ENCODE data around the gene CHCHD3. TPM values are rescaled to one million over a fixed set of nuclear protein-coding genes. Genes with fewer than 3 reads are reported as not detected.

Gene CHCHD3
- total RNA-seq, 1 donor from 2014 or later, result 142 TPM

DNA sequence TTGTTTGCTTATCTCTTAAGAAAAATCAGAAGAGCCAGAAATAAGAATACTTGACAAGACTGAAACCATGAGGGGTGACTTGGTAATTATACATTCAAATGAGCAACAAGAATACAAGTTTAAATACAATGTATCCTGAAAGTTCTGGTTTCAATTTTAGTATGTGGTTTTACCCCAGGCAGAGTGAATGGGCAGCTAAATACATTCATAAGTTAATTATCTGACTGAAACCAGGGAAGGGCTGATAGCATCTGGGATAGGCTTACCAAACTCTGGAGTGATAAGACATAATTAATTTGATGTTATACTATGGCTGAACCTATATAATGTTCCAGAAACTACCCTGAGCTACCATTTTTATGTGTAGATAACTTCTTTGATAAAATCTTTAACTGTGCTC lies 253.4 kb downstream of the CHCHD3 start:
- DNase-seq (ENCODE audit: low spot score), result no peak
- no peaks in the 10 kb centered on the region for H3K4me1 Mint-ChIP-seq
- peaks cover 8% of the 10 kb centered on the region for H3K36me3 Mint-ChIP-seq
- Histone ChIP-seq H3K27me3 (no peaks in the 10 kb centered on the region), H3K4me1 (no peaks in the 10 kb centered on the region), H3K9me3 (ENCODE audit: low read depth) (no peaks in the 10 kb centered on the region), H2AFZ (replicated peaks) (no peak overlapping the region), H3F3A (ENCODE audit: low read depth) (no peaks in the 10 kb centered on the region), H3K27ac (no peak overlapping the region), H3K4me2 (no peak overlapping the region), H3K79me2 (ENCODE audit: low read depth) (no peaks in the 10 kb centered on the region), H4K20me1 (ENCODE audit: low read depth) (no peaks in the 10 kb centered on the region), H3K4me3 (no peak overlapping the region), H3K36me3 (no peaks in the 10 kb centered on the region), H3K9ac (no peak overlapping the region)
- H3K4me3 Mint-ChIP-seq, result no peak overlapping the region
- TF ChIP-seq CTCF (IDR thresholded peaks at IDR 0.05) (no peak), EZH2phosphoT487 (IDR thresholded peaks at IDR 0.05) (no peak), EZH2 (IDR thresholded peaks at IDR 0.05) (no peak)
- H3K27ac Mint-ChIP-seq, result no peak overlapping the region
- no peaks in the 10 kb centered on the region for H3K9me3 Mint-ChIP-seq
- H3K27me3 Mint-ChIP-seq (ENCODE audit: insufficient read depth, low read depth), result no peaks in the 10 kb centered on the region

GRCh38 chr7:132825932-132826835 lies 255.7 kb downstream of the CHCHD3 start:
- Histone ChIP-seq H3K4me3 (no peak overlapping the region), H3K27me3 (no peaks in the 10 kb centered on the region), H2AFZ (replicated peaks) (no peak overlapping the region), H3F3A (ENCODE audit: low read depth) (no peaks in the 10 kb centered on the region), H3K4me2 (no peak overlapping the region), H3K79me2 (ENCODE audit: low read depth) (no peaks in the 10 kb centered on the region), H3K36me3 (no peaks in the 10 kb centered on the region), H3K27ac (no peak overlapping the region), H3K4me1 (no peaks in the 10 kb centered on the region), H4K20me1 (ENCODE audit: low read depth) (no peaks in the 10 kb centered on the region), H3K9me3 (ENCODE audit: low read depth) (no peaks in the 10 kb centered on the region), H3K9ac (no peak overlapping the region)
- H3K36me3 Mint-ChIP-seq, result peaks cover 8% of the 10 kb centered on the region
- no peaks in the 10 kb centered on the region for H3K4me1 Mint-ChIP-seq
- no peaks in the 10 kb centered on the region for H3K27me3 Mint-ChIP-seq (ENCODE audit: insufficient read depth, low read depth)
- no peak for DNase-seq (ENCODE audit: low spot score)
- H3K9me3 Mint-ChIP-seq, result no peaks in the 10 kb centered on the region
- no peak for TF ChIP-seq CTCF (IDR thresholded peaks at IDR 0.05)
- TF ChIP-seq EZH2phosphoT487 (IDR thresholded peaks at IDR 0.05), result no peak
- TF ChIP-seq EZH2 (IDR thresholded peaks at IDR 0.05), result no peak
- H3K27ac Mint-ChIP-seq, result no peak overlapping the region
- no peak overlapping the region for H3K4me3 Mint-ChIP-seq

GRCh38 chr7:132825222-132825621 lies 256.7 kb downstream of the CHCHD3 start:
- H3K4me3 Mint-ChIP-seq, result no peak overlapping the region
- no peaks in the 10 kb centered on the region for H3K27me3 Mint-ChIP-seq (ENCODE audit: insufficient read depth, low read depth)
- no peak overlapping the region for H2AFZ ChIP-seq (replicated peaks)
- peaks cover 8% of the 10 kb centered on the region for H3K36me3 Mint-ChIP-seq
- no peak overlapping the region for H3K9ac ChIP-seq
- H3K27ac Mint-ChIP-seq, result no peak overlapping the region
- H3K79me2 ChIP-seq (ENCODE audit: low read depth), result no peaks in the 10 kb centered on the region
- H3K36me3 ChIP-seq, result no peaks in the 10 kb centered on the region
- no peaks in the 10 kb centered on the region for H3K4me1 ChIP-seq
- TF ChIP-seq EZH2phosphoT487 (IDR thresholded peaks at IDR 0.05), result no peak
- TF ChIP-seq CTCF (IDR thresholded peaks at IDR 0.05), result no peak
- TF ChIP-seq EZH2 (IDR thresholded peaks at IDR 0.05), result no peak
- no peaks in the 10 kb centered on the region for H3K9me3 Mint-ChIP-seq
- H3K4me2 ChIP-seq, result no peak overlapping the region
- H3K27me3 ChIP-seq, result no peaks in the 10 kb centered on the region
- no peaks in the 10 kb centered on the region for H3F3A ChIP-seq (ENCODE audit: low read depth)
- H3K4me3 ChIP-seq, result no peak overlapping the region
- no peaks in the 10 kb centered on the region for H3K9me3 ChIP-seq (ENCODE audit: low read depth)
- no peak overlapping the region for H3K27ac ChIP-seq
- no peaks in the 10 kb centered on the region for H4K20me1 ChIP-seq (ENCODE audit: low read depth)
- no peak for DNase-seq (ENCODE audit: low spot score)
- no peaks in the 10 kb centered on the region for H3K4me1 Mint-ChIP-seq
